ENCODE measurements around the gene KCNIP4.

Gene KCNIP4

DNA sequence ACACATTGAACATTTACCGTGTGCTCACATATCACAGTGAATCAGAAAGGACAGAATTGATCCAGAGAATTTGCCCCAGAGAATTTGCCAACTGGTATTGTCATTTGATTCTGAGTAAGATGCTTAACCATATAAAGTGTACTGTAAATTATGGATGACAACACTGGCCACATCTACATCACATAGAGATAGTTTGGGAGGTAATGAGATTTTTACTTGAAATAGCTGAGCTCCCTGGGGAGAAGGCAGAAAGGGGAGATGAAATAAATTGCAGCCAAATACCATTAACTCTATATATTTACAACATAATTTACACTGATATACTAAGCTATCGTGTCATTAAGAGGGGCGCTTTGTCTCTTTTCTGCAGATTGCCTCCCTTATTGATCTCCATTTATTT lies 564.0 kb downstream of the KCNIP4 start:
- Histone ChIP-seq H3K4me1 (no peaks in the 10 kb centered on the region), H3K4me2 (ENCODE audit: low read length) (no peak overlapping the region), H3K36me3 (ENCODE audit: control insufficient read depth, insufficient read depth, low read length) (no peaks in the 10 kb centered on the region), H2AFZ (no peak overlapping the region), H3K9me3 (ENCODE audit: control insufficient read depth, low read length) (no peaks in the 10 kb centered on the region), H3K79me2 (no peaks in the 10 kb centered on the region), H3K27ac (no peak overlapping the region), H3K9ac (no peak overlapping the region), H3K27me3 (ENCODE audit: control insufficient read depth, insufficient read depth, low read length) (no peaks in the 10 kb centered on the region), H3K4me3 (ENCODE audit: low read depth, low read length) (no peak overlapping the region)
- TF ChIP-seq, protein P1, sequence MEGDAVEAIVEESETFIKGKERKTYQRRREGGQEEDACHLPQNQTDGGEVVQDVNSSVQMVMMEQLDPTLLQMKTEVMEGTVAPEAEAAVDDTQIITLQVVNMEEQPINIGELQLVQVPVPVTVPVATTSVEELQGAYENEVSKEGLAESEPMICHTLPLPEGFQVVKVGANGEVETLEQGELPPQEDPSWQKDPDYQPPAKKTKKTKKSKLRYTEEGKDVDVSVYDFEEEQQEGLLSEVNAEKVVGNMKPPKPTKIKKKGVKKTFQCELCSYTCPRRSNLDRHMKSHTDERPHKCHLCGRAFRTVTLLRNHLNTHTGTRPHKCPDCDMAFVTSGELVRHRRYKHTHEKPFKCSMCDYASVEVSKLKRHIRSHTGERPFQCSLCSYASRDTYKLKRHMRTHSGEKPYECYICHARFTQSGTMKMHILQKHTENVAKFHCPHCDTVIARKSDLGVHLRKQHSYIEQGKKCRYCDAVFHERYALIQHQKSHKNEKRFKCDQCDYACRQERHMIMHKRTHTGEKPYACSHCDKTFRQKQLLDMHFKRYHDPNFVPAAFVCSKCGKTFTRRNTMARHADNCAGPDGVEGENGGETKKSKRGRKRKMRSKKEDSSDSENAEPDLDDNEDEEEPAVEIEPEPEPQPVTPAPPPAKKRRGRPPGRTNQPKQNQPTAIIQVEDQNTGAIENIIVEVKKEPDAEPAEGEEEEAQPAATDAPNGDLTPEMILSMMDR (IDR thresholded peaks at IDR 0.05) = no peak

DNA sequence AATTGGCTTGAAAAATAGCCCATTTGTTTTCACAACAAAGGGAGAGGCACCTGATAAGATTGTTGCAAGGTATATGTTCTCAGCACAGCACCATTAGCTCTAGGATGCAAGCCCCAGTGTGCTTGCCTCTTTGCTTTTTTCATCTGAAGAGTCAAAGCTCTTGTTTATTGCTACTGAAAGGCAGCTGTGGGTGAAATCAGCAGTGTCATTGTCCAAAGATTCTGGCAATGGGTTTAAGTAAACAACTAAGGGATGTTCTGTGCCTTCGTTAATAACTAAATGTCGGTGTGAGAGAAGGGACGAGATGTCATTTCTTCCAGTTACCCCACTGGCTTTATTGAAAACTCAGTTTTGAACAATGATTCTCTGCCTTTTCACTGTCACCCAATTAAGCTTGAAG lies 567.7 kb downstream of the KCNIP4 start:
- no peaks in the 10 kb centered on the region for H3K79me2 ChIP-seq
- H3K27me3 ChIP-seq (ENCODE audit: control insufficient read depth, insufficient read depth, low read length) = no peaks in the 10 kb centered on the region
- no peaks in the 10 kb centered on the region for H3K36me3 ChIP-seq (ENCODE audit: control insufficient read depth, insufficient read depth, low read length)
- H3K4me2 ChIP-seq (ENCODE audit: low read length) = no peak overlapping the region
- no peaks in the 10 kb centered on the region for H3K4me1 ChIP-seq
- no peak overlapping the region for H3K9ac ChIP-seq
- no peak overlapping the region for H2AFZ ChIP-seq
- H3K9me3 ChIP-seq (ENCODE audit: control insufficient read depth, low read length) = no peaks in the 10 kb centered on the region
- TF ChIP-seq, protein P1 (IDR thresholded peaks at IDR 0.05) = no peak
- no peak overlapping the region for H3K27ac ChIP-seq
- H3K4me3 ChIP-seq (ENCODE audit: low read depth, low read length) = no peak overlapping the region

DNA sequence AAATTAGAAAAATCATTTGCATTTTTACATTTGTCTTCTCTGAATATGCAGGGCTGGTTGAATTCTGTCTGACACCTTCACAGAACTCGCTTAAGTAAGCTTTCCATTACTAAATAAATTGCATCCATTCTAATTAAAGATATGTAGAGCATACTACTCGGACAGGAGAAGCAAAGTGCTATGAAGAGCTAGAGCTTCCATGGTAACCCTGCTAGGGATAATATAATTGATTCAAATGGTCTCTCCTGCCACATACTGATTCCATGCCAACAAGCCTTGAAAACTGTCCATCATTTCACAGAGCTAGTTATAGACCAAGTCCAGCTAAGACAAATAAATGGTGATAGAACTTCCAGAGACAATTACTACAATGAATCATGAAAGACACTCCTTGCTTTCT lies 571.5 kb downstream of the KCNIP4 start:
- Histone ChIP-seq H3K9me3 (ENCODE audit: control insufficient read depth, low read length) (no peaks in the 10 kb centered on the region), H3K4me1 (no peaks in the 10 kb centered on the region), H3K27me3 (ENCODE audit: control insufficient read depth, insufficient read depth, low read length) (no peaks in the 10 kb centered on the region), H2AFZ (no peak overlapping the region), H3K27ac (no peak overlapping the region), H3K4me3 (ENCODE audit: low read depth, low read length) (no peak overlapping the region), H3K9ac (no peak overlapping the region), H3K4me2 (ENCODE audit: low read length) (no peak overlapping the region), H3K36me3 (ENCODE audit: control insufficient read depth, insufficient read depth, low read length) (no peaks in the 10 kb centered on the region), H3K79me2 (no peaks in the 10 kb centered on the region)
- TF ChIP-seq, protein P1 (IDR thresholded peaks at IDR 0.05) = no peak

DNA sequence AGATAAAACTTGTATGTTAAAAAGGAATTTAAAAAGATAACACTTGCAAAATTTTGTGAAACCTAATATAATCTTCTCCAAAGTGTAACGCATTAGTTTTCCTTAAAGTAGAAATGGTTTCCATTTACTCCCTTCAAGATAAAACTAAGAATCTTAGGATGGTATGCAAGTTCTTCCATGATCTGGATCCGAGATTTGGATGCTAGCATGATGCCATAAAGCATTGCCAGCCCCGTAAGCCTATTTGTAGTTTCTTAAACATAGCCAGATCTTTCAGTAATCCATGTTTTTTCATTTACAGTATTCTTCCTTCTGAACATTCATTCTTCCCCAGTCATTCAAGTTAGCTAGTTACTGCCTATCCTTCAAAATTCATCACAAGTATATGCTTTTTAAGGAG lies 572.4 kb downstream of the KCNIP4 start:
- TF ChIP-seq, protein P1 (IDR thresholded peaks at IDR 0.05) = no peak
- Histone ChIP-seq H3K4me1 (no peaks in the 10 kb centered on the region), H3K9me3 (ENCODE audit: control insufficient read depth, low read length) (no peaks in the 10 kb centered on the region)

DNA sequence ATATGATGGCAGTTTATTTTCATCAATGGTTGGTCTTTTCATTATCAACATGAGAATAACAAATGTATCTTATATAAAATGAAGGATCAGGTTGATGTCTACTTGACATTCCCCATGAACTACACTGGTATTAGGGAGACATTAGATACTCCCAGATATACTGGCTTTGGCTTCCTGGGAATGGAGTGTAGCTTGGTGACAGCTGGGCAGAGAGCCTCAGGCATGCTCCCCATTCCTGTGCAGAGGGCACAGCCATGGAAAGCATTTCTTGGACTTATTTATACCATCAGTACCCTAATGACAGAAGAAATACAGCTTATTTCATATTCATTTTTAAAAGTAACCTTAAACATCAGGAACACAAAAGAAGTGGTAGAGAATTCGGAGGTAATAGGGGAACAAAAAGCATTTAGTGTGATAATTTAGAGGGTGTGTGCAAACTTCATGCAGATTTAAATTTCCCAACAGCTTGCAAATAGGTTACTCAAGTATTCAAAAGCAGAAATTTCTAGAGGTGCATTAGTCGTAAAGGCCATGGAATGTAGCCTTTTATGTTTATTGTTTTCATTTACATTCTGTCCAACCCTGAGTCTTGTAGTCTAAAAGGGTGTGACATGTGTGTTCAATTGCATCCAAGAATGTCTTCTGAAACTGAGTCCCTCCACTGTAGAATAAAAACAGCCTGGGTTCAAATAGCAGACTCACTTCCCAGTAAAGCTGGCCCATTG lies 573.8 kb downstream of the KCNIP4 start:
- no peaks in the 10 kb centered on the region for H3K36me3 ChIP-seq (ENCODE audit: control insufficient read depth, insufficient read depth, low read length)
- H2AFZ ChIP-seq = no peak overlapping the region
- no peak overlapping the region for H3K4me2 ChIP-seq (ENCODE audit: low read length)
- no peak overlapping the region for H3K9ac ChIP-seq
- no peak overlapping the region for H3K27ac ChIP-seq
- H3K79me2 ChIP-seq = no peaks in the 10 kb centered on the region
- H3K27me3 ChIP-seq (ENCODE audit: control insufficient read depth, insufficient read depth, low read length) = no peaks in the 10 kb centered on the region
- no peaks in the 10 kb centered on the region for H3K4me1 ChIP-seq
- no peak overlapping the region for H3K4me3 ChIP-seq (ENCODE audit: low read depth, low read length)
- H3K9me3 ChIP-seq (ENCODE audit: control insufficient read depth, low read length) = no peaks in the 10 kb centered on the region
- TF ChIP-seq, protein P1 (IDR thresholded peaks at IDR 0.05) = no peak

More for the DNA sequence above, 572.4 kb downstream of the KCNIP4 start:
- no peak overlapping the region for H2AFZ ChIP-seq
- no peaks in the 10 kb centered on the region for H3K79me2 ChIP-seq
- H3K27me3 ChIP-seq (ENCODE audit: control insufficient read depth, insufficient read depth, low read length) = no peaks in the 10 kb centered on the region
- no peak overlapping the region for H3K9ac ChIP-seq
- no peak overlapping the region for H3K27ac ChIP-seq
- H3K4me3 ChIP-seq (ENCODE audit: low read depth, low read length) = no peak overlapping the region
- no peaks in the 10 kb centered on the region for H3K36me3 ChIP-seq (ENCODE audit: control insufficient read depth, insufficient read depth, low read length)
- no peak overlapping the region for H3K4me2 ChIP-seq (ENCODE audit: low read length)

All from parathyroid adenoma (tissue), 2 donors.